ENCODE data around the gene CDH22. TPM values are rescaled to one million over a fixed set of nuclear protein-coding genes. Genes with fewer than 3 reads are reported as not detected.

CDH22 gene
- total and polyA plus RNA-seq, 2 donors from 2014 or later, result 0.19 to 1.6 TPM

DNA sequence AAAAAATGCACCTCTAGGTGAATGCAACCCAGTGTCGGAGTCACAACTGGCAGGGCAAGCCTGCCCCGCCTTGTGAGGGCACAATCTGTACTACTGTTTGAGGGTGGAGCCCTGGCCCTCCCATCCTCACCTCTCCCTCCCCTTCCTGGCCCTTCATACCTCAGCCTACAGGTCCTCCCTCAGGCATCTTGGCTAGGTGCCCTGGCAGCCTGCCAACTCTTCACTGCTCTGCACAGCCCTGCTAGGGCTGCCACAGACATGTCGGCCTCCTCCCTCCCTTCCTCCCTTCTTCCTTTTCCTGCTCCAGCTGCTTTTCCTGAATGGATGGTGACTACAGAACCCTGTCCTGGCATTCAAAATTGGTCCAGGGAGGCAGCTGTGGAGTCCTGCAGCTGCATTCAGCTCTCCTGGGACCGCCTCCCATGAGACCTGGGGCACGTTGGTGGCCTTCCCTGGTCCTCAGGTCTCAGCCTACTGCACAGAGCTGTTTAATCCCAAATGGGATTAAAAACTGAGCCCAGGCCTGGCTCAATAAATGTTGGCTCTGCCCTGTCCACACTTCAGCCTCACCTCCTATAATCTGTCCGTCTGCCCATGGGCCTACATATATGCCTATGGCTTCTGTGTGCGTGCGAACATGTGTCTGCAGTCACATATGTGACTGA is 52.7 kb downstream of the CDH22 start:
- Histone ChIP-seq H3K27ac (ENCODE audit: low read depth in 2 of 2, low read length in 2 of 2) (no peak overlapping the region), H3K4me1 (ENCODE audit: control insufficient read depth in 2 of 3, insufficient read depth in 2 of 3, low read depth in 1 of 3, low read length in 3 of 3) (no peaks in the 10 kb centered on the region), H3K36me3 (ENCODE audit: control insufficient read depth in 2 of 3, insufficient read depth in 3 of 3, low read length in 3 of 3) (no peaks in the 10 kb centered on the region), H3K9me3 (ENCODE audit: control insufficient read depth in 2 of 3, insufficient read depth in 1 of 3, low read length in 3 of 3) (no peaks in the 10 kb centered on the region), H3K4me3 (ENCODE audit: low read length in 3 of 3) (no peak overlapping the region), H3K9ac (ENCODE audit: low read length in 3 of 3) (no peak overlapping the region), H3K27me3 (ENCODE audit: control insufficient read depth, insufficient read depth, low read length) (peaks cover 30% of the 10 kb centered on the region)
- TF ChIP-seq, protein P1, sequence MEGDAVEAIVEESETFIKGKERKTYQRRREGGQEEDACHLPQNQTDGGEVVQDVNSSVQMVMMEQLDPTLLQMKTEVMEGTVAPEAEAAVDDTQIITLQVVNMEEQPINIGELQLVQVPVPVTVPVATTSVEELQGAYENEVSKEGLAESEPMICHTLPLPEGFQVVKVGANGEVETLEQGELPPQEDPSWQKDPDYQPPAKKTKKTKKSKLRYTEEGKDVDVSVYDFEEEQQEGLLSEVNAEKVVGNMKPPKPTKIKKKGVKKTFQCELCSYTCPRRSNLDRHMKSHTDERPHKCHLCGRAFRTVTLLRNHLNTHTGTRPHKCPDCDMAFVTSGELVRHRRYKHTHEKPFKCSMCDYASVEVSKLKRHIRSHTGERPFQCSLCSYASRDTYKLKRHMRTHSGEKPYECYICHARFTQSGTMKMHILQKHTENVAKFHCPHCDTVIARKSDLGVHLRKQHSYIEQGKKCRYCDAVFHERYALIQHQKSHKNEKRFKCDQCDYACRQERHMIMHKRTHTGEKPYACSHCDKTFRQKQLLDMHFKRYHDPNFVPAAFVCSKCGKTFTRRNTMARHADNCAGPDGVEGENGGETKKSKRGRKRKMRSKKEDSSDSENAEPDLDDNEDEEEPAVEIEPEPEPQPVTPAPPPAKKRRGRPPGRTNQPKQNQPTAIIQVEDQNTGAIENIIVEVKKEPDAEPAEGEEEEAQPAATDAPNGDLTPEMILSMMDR (IDR thresholded peaks at IDR 0.05; ENCODE audit: borderline replicate concordance, extremely low read depth, insufficient read depth), result no peak
- DNase-seq (peak; percentile 39 to 93 (median 62)), FAIRE-seq (no peak)
- intact Hi-C loops (cut with DNase I), result no loop called here

DNA sequence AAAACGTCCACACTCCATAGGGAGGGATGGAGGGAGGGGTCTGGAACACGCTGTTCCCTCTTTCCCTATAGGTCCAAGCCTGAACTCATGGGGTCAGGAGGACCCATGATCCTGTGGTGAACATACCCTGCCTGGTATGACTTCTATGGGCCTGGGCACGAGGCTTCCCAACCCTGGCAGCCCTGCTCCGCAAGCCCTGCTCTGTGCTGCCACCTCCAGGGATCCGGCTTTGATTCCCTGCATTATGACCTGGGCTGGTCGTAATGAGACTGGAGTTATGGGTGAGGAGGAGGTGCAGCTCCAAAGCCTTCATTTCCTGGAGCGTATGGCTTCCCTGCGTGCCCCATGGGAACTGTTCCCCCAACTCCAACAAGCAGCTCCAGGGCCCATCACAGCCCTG is 54.9 kb downstream of the CDH22 start:
- Histone ChIP-seq H3K4me1 (ENCODE audit: control insufficient read depth in 2 of 3, insufficient read depth in 2 of 3, low read depth in 1 of 3, low read length in 3 of 3) (no peaks in the 10 kb centered on the region), H3K9me3 (ENCODE audit: control insufficient read depth in 2 of 3, insufficient read depth in 1 of 3, low read length in 3 of 3) (no peaks in the 10 kb centered on the region), H3K9ac (ENCODE audit: low read length in 3 of 3) (no peak overlapping the region), H3K27ac (ENCODE audit: low read depth in 2 of 2, low read length in 2 of 2) (no peak overlapping the region), H3K27me3 (ENCODE audit: control insufficient read depth, insufficient read depth, low read length) (peaks cover 39% of the 10 kb centered on the region), H3K4me3 (ENCODE audit: low read length in 3 of 3) (no peak overlapping the region), H3K36me3 (ENCODE audit: control insufficient read depth in 2 of 3, insufficient read depth in 3 of 3, low read length in 3 of 3) (no peaks in the 10 kb centered on the region)
- DNase-seq (peak in 1 of 5 donors; percentile 15), FAIRE-seq (no peak)
- TF ChIP-seq, protein P1 (IDR thresholded peaks at IDR 0.05; ENCODE audit: borderline replicate concordance, extremely low read depth, insufficient read depth), result no peak
- intact Hi-C loops (cut with DNase I), result no loop called here

DNA sequence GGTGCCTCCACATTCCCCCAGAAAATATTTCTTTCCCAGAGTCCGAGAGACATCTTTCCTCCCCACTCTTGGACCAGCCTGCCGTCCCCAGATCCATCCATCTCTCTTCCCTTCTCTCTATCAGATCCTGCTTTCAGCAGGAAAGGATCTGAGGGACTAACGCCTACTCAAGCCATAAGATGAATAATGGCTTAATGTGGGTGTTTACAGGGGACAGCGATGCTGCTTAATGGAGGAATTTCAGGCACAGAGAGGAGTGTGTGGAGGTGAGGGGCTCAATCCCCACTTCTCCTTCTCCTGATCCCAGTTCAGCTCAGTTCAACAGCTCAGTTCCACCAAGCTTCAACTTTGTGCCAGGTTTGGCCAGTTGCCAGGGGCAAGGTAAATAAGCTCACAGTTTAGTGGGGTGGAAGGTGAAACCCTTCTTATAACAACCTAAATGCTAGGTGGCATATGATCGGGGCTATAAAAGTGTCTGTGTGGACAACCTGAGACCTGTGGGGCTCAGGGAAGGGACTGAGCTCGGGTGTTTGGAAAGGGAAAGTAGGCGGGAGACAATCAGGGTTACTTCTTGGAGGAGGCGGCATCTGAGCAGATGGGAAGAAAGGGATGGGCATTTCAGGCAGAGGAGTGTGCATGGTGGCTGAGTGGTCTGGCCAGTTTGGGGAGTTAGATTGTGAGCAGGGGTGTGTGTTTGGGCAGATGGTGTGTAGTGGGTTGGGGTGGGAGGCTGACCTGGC is 55.8 kb downstream of the CDH22 start:
- no peak overlapping the region for H3K9ac ChIP-seq (ENCODE audit: low read length in 3 of 3)
- H3K4me3 ChIP-seq (ENCODE audit: low read length in 3 of 3), result no peak overlapping the region
- peaks cover 45% of the 10 kb centered on the region for H3K27me3 ChIP-seq (ENCODE audit: control insufficient read depth, insufficient read depth, low read length)
- DNase-seq (no peak), FAIRE-seq (no peak)
- no peaks in the 10 kb centered on the region for H3K36me3 ChIP-seq (ENCODE audit: control insufficient read depth in 2 of 3, insufficient read depth in 3 of 3, low read length in 3 of 3)
- no peaks in the 10 kb centered on the region for H3K9me3 ChIP-seq (ENCODE audit: control insufficient read depth in 2 of 3, insufficient read depth in 1 of 3, low read length in 3 of 3)
- H3K4me1 ChIP-seq (ENCODE audit: control insufficient read depth in 2 of 3, insufficient read depth in 2 of 3, low read depth in 1 of 3, low read length in 3 of 3), result no peaks in the 10 kb centered on the region
- intact Hi-C loops (cut with DNase I), result no loop called here
- TF ChIP-seq, protein P1 (IDR thresholded peaks at IDR 0.05; ENCODE audit: borderline replicate concordance, extremely low read depth, insufficient read depth), result no peak
- no peak overlapping the region for H3K27ac ChIP-seq (ENCODE audit: low read depth in 2 of 2, low read length in 2 of 2)
